H9 (cell line): ENCODE data around the gene TOX4. TPM values are rescaled to one million over a fixed set of nuclear protein-coding genes. Genes with fewer than 3 reads are reported as not detected.

ENCODE experiments used
- DNase-seq: peaks from one replicate; pipeline ENCODE4 v3.0.0-alpha.2; 2017
- H2AFZ ChIP-seq: one replicate; pipeline ENCODE4 v1.6.1; 2013; ENCODE audit warnings: mild to moderate bottlenecking, low read length, control low read depth, moderate library complexity
- H2AK5ac ChIP-seq: 2 replicates; pipeline ENCODE4 v1.6.1; 2013; ENCODE audit warnings: low read length, control low read depth, mixed read lengths; ENCODE audit not compliant: insufficient read length
- H2BK120ac ChIP-seq: one replicate; pipeline ENCODE4 v1.6.1; 2013; ENCODE audit warnings: low read depth, mild to moderate bottlenecking, low read length, control low read depth, inconsistent platforms; ENCODE audit not compliant: poor library complexity, severe bottlenecking
- H2BK12ac ChIP-seq: 2 replicates; pipeline ENCODE4 v1.6.1; 2013; ENCODE audit warnings: low read length, control low read depth, mixed read lengths, low read depth; ENCODE audit not compliant: insufficient read length
- H2BK15ac ChIP-seq: 2 replicates; pipeline ENCODE4 v1.6.1; 2013; ENCODE audit warnings: low read depth, low read length, control low read depth
- H2BK20ac ChIP-seq: one replicate; pipeline ENCODE4 v1.6.1; 2013; ENCODE audit warnings: low read depth, mild to moderate bottlenecking, low read length, control low read depth, inconsistent platforms; ENCODE audit not compliant: poor library complexity, severe bottlenecking
- H2BK5ac ChIP-seq: 2 replicates; pipeline ENCODE4 v1.6.1; 2013; ENCODE audit warnings: low read length, control low read depth, mixed read lengths; ENCODE audit not compliant: insufficient read length
- H3K14ac ChIP-seq: 2 replicates; pipeline ENCODE4 v1.6.1; 2013; ENCODE audit warnings: low read length, control low read depth; ENCODE audit not compliant: insufficient read depth
- H3K18ac ChIP-seq: 2 replicates; pipeline ENCODE4 v1.6.1; 2013; ENCODE audit warnings: low read depth, mild to moderate bottlenecking, mixed read lengths, low read length, control low read depth; ENCODE audit not compliant: insufficient read length
- H3K23ac ChIP-seq: 2 replicates; pipeline ENCODE4 v1.6.1; 2013; ENCODE audit warnings: low read length, control low read depth, mixed read lengths, low read depth; ENCODE audit not compliant: insufficient read length
- H3K23me2 ChIP-seq: 2 replicates; pipeline ENCODE4 v1.6.1; 2013; ENCODE audit warnings: low read depth, mild to moderate bottlenecking, mixed read lengths, low read length, control low read depth; ENCODE audit not compliant: insufficient read length, poor library complexity, severe bottlenecking
- H3K27ac ChIP-seq: 2 replicates; pipeline ENCODE4 v1.5.1; 2013; ENCODE audit warnings: low read length, control low read depth, mixed read lengths, low read depth; ENCODE audit not compliant: insufficient read length
- H3K27me3 ChIP-seq: 2 replicates; pipeline ENCODE4 v1.6.1; 2013; ENCODE audit warnings: low read length, control low read depth, inconsistent platforms; ENCODE audit not compliant: insufficient read depth
- H3K4ac ChIP-seq: 2 replicates; pipeline ENCODE4 v1.6.1; 2013; ENCODE audit warnings: low read depth, mild to moderate bottlenecking, control low read depth, inconsistent platforms, low read length, moderate library complexity
- H3K4me1 ChIP-seq: 2 replicates; pipeline ENCODE4 v1.6.1; 2013; ENCODE audit warnings: low read length, control low read depth, inconsistent platforms; ENCODE audit not compliant: insufficient read depth
- H3K4me2 ChIP-seq: 2 replicates; pipeline ENCODE4 v1.6.1; 2013; ENCODE audit warnings: low read length, control low read depth, mixed read lengths; ENCODE audit not compliant: insufficient read length, insufficient read depth
- H3K56ac ChIP-seq: 2 replicates; pipeline ENCODE4 v1.6.1; 2013; ENCODE audit warnings: low read depth, mild to moderate bottlenecking, mixed read lengths, low read length, control low read depth; ENCODE audit not compliant: insufficient read length
- H3K79me1 ChIP-seq: 2 replicates; pipeline ENCODE4 v1.6.1; 2013; ENCODE audit warnings: low read depth, mild to moderate bottlenecking, moderate library complexity, low read length, control low read depth, inconsistent platforms; ENCODE audit not compliant: insufficient read depth, poor library complexity, severe bottlenecking
- H3K79me2 ChIP-seq: 2 replicates; pipeline ENCODE4 v1.6.1; 2013; ENCODE audit warnings: low read length, control low read depth, inconsistent platforms; ENCODE audit not compliant: insufficient read depth
- H3K9ac ChIP-seq: 2 replicates; pipeline ENCODE4 v1.6.1; 2013; ENCODE audit warnings: low read length, control low read depth, mixed read lengths; ENCODE audit not compliant: insufficient read length; ENCODE audit errors: extremely low read depth
- H3K9me3 ChIP-seq: one replicate; pipeline ENCODE4 v1.6.1; 2013; ENCODE audit warnings: low read depth, low read length, inconsistent platforms; ENCODE audit not compliant: control insufficient read depth
- H3T11ph ChIP-seq: one replicate; pipeline ENCODE4 v1.6.1; 2013; ENCODE audit warnings: mild to moderate bottlenecking, low read length, control low read depth, inconsistent platforms
- H4K20me1 ChIP-seq: one replicate; pipeline ENCODE4 v1.6.1; 2013; ENCODE audit not compliant: control insufficient read depth, insufficient read length, insufficient read depth
- H4K5ac ChIP-seq: 2 replicates; pipeline ENCODE4 v1.6.1; 2013; ENCODE audit warnings: low read depth, mild to moderate bottlenecking, mixed read lengths, low read length, control low read depth; ENCODE audit not compliant: insufficient read length
- H4K8ac ChIP-seq: replicated peaks from 2 replicates; pipeline ENCODE4 v1.6.1; 2013; ENCODE audit warnings: low read length, control low read depth, mixed read lengths, low read depth; ENCODE audit not compliant: insufficient read length
- H4K91ac ChIP-seq: 2 replicates; pipeline ENCODE4 v1.6.1; 2013; ENCODE audit warnings: low read depth, mild to moderate bottlenecking, moderate library complexity, mixed read lengths, low read length, control low read depth; ENCODE audit not compliant: insufficient read length
- H3K27ac Mint-ChIP-seq, 3 experiments: 2 replicates in 2 of 3; 3 replicates in 1 of 3; pipeline ENCODE4 v1.8.0; 2020 to 2021; ENCODE audit warnings: mixed read lengths in 3 of 3, mild to moderate bottlenecking in 1 of 3, moderate library complexity in 1 of 3
- H3K27me3 Mint-ChIP-seq: 2 replicates; pipeline ENCODE4 v1.8.0; 2021; ENCODE audit warnings: low read depth, mild to moderate bottlenecking, moderate library complexity, mixed read lengths
- H3K36me3 Mint-ChIP-seq, 3 experiments: 2 replicates in 2 of 3; 3 replicates in 1 of 3; pipeline ENCODE4 v1.8.0; 2020 to 2021; ENCODE audit warnings: low read depth in 3 of 3, mixed read lengths in 3 of 3; ENCODE audit not compliant: insufficient read depth in 1 of 3
- H3K4me1 Mint-ChIP-seq, 2 experiments: 2 replicates each; pipeline ENCODE4 v1.8.0; 2020; ENCODE audit warnings: mixed read lengths in 2 of 2
- H3K4me3 Mint-ChIP-seq, 2 experiments: 2 replicates in 1 of 2; 3 replicates in 1 of 2; pipeline ENCODE4 v1.8.0; 2020 to 2021; ENCODE audit warnings: mild to moderate bottlenecking in 2 of 2, mixed read lengths in 2 of 2, moderate library complexity in 1 of 2
- H3K9me3 Mint-ChIP-seq, 2 experiments: 2 replicates in 1 of 2; 3 replicates in 1 of 2; pipeline ENCODE4 v1.8.0; 2020; ENCODE audit warnings: mild to moderate bottlenecking in 2 of 2, mixed read lengths in 2 of 2, moderate library complexity in 1 of 2
- CTCF ChIP-seq: fragments of 200-600 bp; sonication (generic); conservative IDR thresholded peaks from 3 replicates; pipeline ENCODE4 v1.8.0; 2021; ENCODE audit warnings: antibody characterized with exemption, mild to moderate bottlenecking
- WGBS: extraction: QIAGEN DNeasy Blood & Tissue Kit; methylation state at CpG from one replicate; pipeline ENCODE4 v1.1.7; 2013; ENCODE audit warnings: missing lambda C conversion rate, low lambda C conversion rate, mixed read lengths; ENCODE audit not compliant: insufficient read length; ENCODE audit errors: extremely low coverage; 5-methylcytosine and 5-hydroxymethylcytosine counted together
- total RNA-seq: library from RNA; stranded (reverse); gene quantifications from 2 replicates; pipeline ENCODE4 v1.2.1, GENCODE V29; 2021

The TOX4 gene
- total RNA-seq, 1 experiment from 2014 or later = 64.7 TPM

GRCh38 chr14:21534576-21534975, 57.6 kb downstream of the TOX4 start:
- no peak overlapping the region for H2BK12ac ChIP-seq
- no peaks in the 10 kb centered on the region for H3K27me3 ChIP-seq
- H3K9me3 ChIP-seq = no peaks in the 10 kb centered on the region
- no peaks in the 10 kb centered on the region for H3K9me3 Mint-ChIP-seq
- no peak overlapping the region for H2BK15ac ChIP-seq
- H3K27ac Mint-ChIP-seq = peak overlapping the region; percentile 93 to 100 (median 98)
- no peak overlapping the region for H4K8ac ChIP-seq
- H4K5ac ChIP-seq = no peak overlapping the region
- H3K27me3 Mint-ChIP-seq = no peaks in the 10 kb centered on the region
- H3K27ac ChIP-seq = peak overlapping the region; percentile 83
- peaks cover 54 to 64% of the 10 kb centered on the region in 2 experiments for H3K4me1 Mint-ChIP-seq
- H2BK120ac ChIP-seq = no peak overlapping the region
- H3K79me2 ChIP-seq = peaks cover 32% of the 10 kb centered on the region; the same call in 1 of the 2 replicates
- peak overlapping the region; percentile 85 to 99 for H3K4me3 Mint-ChIP-seq
- no peaks in the 10 kb centered on the region for H3K79me1 ChIP-seq
- no CpG with 5 or more reads among the region's 4 CpGs for WGBS
- H4K91ac ChIP-seq = no peak overlapping the region
- H3K23ac ChIP-seq = no peak overlapping the region
- H3T11ph ChIP-seq = no peak overlapping the region
- DNase-seq = peak; percentile 79
- no peak overlapping the region for H2AFZ ChIP-seq
- no peaks in the 10 kb centered on the region for H4K20me1 ChIP-seq
- peaks cover 13 to 33% (median 16%) of the 10 kb centered on the region in 3 experiments; a peak in 6 of 7 replicates for H3K36me3 Mint-ChIP-seq
- H3K9ac ChIP-seq = peak overlapping the region; percentile 21
- peak overlapping the region; percentile 33 for H3K18ac ChIP-seq
- no peak; the same call in 2 of the 3 replicates for TF ChIP-seq CTCF
- peaks cover 16% of the 10 kb centered on the region for H3K23me2 ChIP-seq
- no peak overlapping the region for H2BK20ac ChIP-seq
- no peak overlapping the region for H3K56ac ChIP-seq
- peak overlapping the region; percentile 2; the same call in 1 of the 2 replicates for H3K14ac ChIP-seq
- H3K4me2 ChIP-seq = peak overlapping the region; percentile 97
- no peak overlapping the region for H2BK5ac ChIP-seq
- H3K4me1 ChIP-seq = peaks cover 6% of the 10 kb centered on the region; the same call in 1 of the 2 replicates
- H3K4ac ChIP-seq = no peak overlapping the region; the same call in 1 of the 2 replicates
- no peak overlapping the region for H2AK5ac ChIP-seq
